Fibroblast of villous mesenchyme (primary cell): Measurements from ENCODE around the gene ZFHX3. TPM values are rescaled to one million over a fixed set of nuclear protein-coding genes. Genes with fewer than 3 reads are reported as not detected.
A peak's percentile ranks its signal among the peaks of the same experiment; 100 is the strongest.

ENCODE experiments used
- DNase-seq: peaks from one replicate; pipeline ENCODE4 v3.0.0-alpha.2; 2010; ENCODE audit warnings: low read depth
- H3K4me3 ChIP-seq: 2 replicates; pipeline ENCODE4 v1.5.1; 2011; ENCODE audit warnings: low read depth, mild to moderate bottlenecking, low read length
- CTCF ChIP-seq: IDR thresholded peaks from 2 replicates; pipeline ENCODE4 v1.5.1; 2012; ENCODE audit warnings: low read depth, mild to moderate bottlenecking, low read length; ENCODE audit not compliant: insufficient read depth
- total RNA-seq: library from RNA; depleted of rRNA; stranded (reverse); fragments of >200 nt; gene quantifications from 2 replicates; pipeline ENCODE4 v1.2.3, GENCODE V29; 2012

ZFHX3 gene
- total RNA-seq, 1 donor, result 3.9 TPM

DNA sequence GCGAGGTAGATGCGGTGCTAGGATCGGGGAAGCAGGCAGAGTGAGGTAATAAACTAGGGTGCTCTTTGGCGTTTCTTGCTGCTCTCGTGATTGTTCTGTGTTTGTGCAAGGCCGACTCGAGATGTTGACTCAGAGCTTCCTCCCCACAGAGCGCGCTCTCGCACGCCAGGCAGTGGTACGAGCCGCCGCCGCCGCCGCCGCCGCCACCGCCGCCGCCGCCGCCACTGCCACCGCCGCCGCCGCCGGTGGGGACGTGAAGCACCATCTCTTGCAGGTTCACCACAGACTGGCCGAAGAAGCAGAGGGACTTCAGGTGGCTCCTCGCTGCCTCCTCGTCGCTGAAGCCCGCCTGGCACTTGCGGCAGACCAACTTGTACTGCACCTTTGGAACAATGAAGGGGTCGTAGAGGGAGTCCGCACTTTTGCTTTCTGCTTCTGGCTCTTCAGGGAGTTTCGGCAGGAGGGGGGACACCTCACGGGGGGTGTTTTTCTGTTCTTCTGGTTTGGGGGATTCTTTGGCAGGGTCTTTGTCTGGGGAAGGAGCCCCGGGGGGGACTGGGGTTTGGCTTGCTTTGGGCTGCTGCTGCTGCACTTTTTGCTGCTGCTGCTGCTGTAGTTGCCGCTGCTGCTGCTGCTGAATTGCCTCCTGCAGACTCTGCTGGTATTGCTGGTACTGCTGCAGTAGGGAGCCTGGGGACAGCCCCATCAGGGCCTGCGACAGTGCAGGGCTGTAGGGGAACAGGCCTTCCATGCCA, 260.2 kb downstream of the ZFHX3 start:
- peak; percentile 86 for DNase-seq
- H3K4me3 ChIP-seq, result peak overlapping the region; percentile 62
- no peak for TF ChIP-seq CTCF

DNA sequence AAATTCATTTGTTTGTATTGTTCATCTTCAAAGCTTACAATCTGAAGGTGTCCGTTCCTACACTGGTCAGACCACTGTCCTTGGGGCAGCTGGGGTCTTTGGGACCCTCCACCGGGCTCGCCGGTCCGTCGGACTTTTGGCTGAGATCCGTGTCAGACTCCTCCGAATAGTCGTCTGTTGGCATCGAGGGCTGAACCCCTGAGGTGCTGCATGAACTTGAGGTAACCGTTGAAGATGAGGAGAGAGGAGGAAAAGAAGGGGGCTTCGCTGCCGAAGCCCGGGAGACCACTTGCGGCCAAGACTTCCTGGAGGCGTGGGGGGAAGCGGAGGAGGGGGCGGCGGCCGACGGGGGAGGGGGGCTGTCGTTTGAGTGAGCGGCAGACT, 260.8 kb downstream of the ZFHX3 start:
- no peak for TF ChIP-seq CTCF
- H3K4me3 ChIP-seq, result peak overlapping the region; percentile 50
- no peak for DNase-seq

- no peak overlapping the region for H3K4me3 ChIP-seq
- TF ChIP-seq CTCF, result no peak
- no peak for DNase-seq
These were observed 261.3 kb downstream of the ZFHX3 start for GRCh38 chr16:72786606-72787005.

DNA sequence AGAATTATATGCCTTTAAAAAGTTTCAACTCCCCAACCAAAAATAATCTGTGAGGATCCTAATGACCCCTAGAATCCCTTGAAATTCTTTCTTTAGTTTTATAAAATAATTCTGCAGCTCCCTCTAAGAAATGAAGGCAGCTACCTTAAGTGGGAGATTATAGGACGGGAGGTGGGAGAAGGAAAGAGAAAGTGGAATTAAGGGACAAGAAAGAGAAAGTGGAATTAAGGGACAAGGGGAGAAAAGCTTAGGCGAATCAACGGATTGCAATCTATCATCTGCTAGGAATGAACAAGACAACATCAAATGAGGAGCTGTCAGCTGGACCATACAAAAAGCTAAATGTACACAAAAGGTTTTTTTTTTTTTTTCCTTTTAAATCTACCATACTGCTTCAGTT, 262.0 kb downstream of the ZFHX3 start:
- DNase-seq, result peak; percentile 18
- no peak overlapping the region for H3K4me3 ChIP-seq

GRCh38 chr16:72785171-72785570, 262.8 kb downstream of the ZFHX3 start:
- DNase-seq, result no peak
- H3K4me3 ChIP-seq, result no peak overlapping the region
- TF ChIP-seq CTCF, result no peak

More for the DNA sequence above, 262.0 kb downstream of the ZFHX3 start:
- TF ChIP-seq CTCF, result no peak

- no peak overlapping the region for H3K4me3 ChIP-seq
- TF ChIP-seq CTCF, result no peak
- peak; percentile 11 for DNase-seq
These were observed 264.1 kb downstream of the ZFHX3 start for GRCh38 chr16:72783716-72784318.

- no peak overlapping the region for H3K4me3 ChIP-seq
- peak; percentile 40 for DNase-seq
- no peak for TF ChIP-seq CTCF
These were observed 278.1 kb downstream of the ZFHX3 start for GRCh38 chr16:72769876-72770275.
